GM21576 (cell line): ENCODE measurements around the gene XRCC1.

Experiments
- ATAC-seq: cut with Tn5 transposase; IDR thresholded peaks from one replicate; pipeline ENCODE4 v1.9.1; 2021; ENCODE audit warnings: mild to moderate bottlenecking, moderate library complexity; ENCODE audit not compliant: unreplicated experiment

XRCC1 gene, protein sequence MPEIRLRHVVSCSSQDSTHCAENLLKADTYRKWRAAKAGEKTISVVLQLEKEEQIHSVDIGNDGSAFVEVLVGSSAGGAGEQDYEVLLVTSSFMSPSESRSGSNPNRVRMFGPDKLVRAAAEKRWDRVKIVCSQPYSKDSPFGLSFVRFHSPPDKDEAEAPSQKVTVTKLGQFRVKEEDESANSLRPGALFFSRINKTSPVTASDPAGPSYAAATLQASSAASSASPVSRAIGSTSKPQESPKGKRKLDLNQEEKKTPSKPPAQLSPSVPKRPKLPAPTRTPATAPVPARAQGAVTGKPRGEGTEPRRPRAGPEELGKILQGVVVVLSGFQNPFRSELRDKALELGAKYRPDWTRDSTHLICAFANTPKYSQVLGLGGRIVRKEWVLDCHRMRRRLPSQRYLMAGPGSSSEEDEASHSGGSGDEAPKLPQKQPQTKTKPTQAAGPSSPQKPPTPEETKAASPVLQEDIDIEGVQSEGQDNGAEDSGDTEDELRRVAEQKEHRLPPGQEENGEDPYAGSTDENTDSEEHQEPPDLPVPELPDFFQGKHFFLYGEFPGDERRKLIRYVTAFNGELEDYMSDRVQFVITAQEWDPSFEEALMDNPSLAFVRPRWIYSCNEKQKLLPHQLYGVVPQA

DNA sequence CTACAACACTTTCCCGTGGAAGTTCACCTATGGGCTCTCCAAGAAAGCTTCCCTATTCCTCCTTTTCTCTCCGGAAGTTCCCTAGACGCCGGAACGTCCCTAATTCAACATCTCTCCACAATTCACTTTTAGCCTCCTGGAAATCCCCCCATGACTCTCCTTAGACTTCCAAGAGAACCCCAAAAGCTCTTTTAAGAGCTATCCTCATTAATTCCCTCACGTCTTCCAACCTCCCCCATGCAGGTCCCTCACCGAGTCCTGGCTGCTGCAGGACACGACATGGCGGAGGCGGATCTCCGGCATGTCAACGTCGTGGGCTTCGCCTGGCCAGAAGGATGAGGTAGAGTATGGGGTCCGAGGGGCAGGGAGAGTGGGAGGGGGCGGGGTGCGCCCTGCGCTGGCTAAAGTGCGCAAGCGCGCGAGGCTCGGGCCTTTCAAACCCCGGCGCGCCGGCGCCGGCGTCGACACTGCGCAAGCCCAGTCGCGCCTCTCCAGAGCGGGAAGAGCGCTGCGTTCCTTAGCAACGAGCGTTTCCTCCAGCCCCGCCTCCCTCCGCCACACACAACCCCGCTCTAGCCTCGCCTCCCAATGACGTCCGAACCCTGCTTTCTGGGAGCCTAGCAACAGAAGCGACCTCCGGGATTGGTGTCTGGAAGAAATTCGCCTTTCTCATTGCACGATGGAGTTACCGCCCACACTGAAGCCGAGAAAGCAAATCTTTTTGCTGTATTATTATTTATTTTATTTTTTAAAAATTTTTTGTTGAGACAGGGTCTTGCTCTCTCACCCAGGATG is at the start of gene XRCC1, which contains the start of gene PINLYP:
Gene XRCC1, minus strand, starts transcription at position 372 of the 795 bp plus-strand sequence. Its CDS starts 69 bp downstream, at position 303.
Gene PINLYP, plus strand, starts transcription at position 646 of the 795 bp plus-strand sequence. CDS start 1,391 bp downstream, outside the sequence.
- ATAC-seq = peak; percentile 94

DNA sequence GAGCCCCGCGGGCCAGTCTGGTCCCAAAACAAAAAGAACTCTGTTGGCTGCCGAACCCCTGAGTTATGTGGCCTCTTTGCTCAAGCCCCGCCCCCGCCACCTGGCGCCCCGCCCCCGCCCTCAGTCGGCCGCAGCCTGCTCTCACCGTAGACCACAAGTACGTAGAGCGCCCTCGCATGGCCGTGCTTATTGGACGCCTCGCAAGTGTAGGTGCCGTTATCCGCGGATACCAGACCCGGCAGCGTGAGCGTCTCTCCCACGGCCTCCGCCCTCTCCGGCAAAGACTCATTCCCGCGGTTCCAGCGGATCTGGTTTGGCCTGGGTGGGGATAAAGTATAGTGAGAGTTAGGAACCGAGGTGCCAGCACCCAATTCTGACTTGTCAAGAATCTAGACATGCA is 49.6 kb upstream of the XRCC1 start:
- no peak for ATAC-seq

DNA sequence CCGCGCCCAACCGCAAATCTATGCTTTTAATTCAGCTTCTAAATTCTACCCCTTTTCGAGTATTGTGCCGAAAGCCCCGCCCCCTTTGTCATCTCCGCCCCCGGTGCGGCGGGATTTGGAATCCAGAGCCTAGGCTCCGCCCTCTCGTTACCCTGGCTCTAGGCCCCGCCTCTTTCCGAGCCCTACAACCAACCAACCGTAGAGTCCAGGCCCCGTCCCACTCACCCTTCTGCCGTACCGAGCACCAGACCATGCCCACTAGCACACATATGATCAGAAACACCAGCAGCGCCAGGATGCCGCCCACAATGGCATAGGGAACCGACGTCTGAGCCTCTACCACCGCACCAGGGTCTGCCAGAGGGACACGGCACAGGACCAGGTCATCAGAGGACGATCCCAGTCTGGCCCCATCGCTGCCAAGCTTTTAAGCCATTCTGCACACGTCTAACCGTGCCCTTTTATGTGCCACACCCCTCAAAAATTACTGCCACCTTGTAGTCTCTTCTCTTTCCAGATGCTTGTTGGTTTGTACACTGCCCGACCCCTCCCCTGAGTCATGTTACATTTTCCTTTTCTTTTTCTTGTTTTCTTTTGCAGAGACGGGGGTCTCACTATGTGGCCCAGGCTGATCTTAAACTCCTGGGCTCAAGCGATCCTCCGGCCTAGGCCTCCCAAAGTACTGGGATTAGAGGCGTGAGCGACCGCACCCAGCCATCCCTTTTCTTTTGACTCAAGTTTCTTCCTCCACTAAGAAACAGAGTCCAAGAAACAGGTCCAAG is 48.8 kb upstream of the XRCC1 start:
- ATAC-seq = no peak

DNA sequence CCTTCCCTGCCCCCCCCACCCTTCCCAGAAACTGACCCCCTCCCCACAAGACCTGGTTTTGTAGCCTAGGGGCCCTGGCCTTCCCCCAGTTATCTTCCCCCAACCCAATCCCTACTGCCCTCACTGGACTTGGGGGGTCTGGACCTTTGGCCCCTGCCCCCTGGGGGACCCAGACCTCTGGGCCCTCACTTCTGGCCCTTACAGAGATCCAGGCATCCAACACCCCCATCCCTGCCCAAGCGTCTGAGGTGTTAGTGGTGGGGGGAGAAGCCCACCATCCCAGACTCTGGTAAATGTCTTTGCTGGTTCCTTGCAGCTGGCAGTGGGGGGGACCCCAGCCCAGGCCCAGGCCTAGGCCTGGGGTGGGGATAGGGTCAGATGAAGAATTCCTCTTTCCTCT is 47.6 kb upstream of the XRCC1 start:
- no peak for ATAC-seq

DNA sequence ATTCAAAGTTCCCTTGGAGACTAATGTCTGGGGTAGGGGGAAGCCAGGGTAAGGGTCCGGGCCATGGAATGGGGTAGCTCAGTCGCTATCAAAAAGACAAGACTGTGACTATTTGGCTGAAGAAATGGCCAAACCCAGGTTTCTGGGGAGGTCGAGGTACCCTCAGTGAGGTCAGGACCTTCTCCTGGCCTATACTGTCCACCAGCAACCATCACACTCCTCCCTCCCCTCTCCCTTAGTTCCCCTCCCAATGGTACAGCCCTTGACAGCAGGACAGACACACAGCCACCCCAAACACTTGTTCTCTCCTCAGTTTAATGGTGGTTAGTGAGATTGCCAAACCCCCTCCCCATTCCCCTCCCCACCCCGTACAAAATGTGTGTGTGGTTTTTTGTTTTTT is 46.7 kb upstream of the XRCC1 start:
- no peak for ATAC-seq

DNA sequence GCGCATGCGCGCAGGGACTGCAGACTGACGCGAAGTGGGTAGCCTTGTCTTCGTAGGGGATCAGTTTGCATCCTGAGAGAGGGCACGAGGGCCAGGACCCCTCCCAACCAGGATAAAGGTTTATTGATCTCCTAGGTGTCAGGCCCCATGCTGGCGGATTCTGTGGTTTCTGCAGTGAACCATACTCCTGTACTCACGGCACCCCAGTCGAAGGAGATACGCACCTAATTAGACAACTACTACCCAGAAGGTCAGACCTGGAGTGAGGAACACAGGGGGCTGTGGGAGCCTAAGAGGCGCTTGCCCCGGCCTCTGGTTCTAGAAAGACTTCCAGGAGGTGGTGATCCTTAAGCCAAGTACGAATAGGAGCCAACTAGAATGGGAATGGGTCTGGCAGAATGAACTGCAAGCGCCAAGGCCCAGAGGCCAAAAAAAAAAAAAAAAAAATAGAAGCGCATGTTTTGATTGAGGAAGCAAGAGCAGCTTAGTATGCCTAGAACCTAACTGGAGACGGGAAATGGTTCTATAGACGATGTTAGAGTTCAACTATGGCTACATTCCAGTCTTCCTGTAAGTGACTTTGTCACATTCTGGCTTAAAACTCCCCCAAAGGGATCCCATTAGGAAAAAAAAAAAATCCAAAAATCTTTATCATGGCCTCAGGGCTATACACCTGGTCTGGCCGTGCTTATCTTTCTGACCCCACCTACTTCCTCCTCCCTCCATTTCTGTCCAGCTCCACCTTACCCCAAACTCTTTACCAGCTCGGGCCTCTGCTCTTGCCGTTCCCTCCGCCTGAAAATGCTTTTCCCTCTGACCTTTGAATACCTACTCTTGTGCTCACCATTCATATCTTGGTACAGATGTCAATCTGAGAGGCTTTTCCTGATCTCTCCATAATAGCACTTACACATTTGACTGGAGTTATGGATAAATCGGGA is 45.0 kb upstream of the XRCC1 start:
- no peak for ATAC-seq

DNA sequence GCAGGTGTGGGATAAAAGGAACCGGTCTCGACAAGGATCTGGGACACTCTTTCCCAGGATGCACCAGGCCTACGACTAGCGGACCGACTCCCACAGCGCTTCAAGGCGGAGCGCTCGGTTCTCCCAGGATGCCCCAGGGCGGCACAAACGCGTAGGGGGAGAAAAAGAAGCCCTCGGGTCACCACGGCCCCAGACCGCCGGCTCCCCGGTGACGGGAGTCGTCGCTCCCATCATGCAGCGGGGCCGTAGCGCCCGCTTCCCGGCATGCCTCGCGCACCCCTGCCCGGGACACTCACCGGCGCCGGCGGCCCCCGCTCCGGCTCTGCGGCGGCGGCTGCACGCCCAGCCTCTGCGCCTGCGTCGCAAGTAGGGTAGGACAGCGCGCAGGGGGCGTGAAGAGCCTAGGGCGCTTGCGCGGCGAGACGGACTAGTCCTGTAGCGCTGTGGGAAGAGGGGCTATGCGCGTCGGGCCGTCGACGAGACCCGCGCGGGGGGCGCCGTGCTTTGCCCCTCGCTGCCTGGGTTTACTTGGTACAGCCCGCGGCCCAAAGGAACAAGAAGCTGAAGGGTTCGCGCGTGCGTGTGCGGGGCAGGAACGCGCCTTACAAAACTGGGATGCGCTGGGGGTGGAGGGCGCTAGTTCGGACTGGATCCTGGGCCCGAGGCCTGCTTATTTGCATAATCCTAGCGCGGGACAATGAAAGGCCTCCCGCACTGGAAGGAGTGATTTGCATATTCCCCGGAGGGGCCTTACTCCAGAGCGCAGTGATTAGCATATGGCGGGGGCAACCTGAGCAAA is 44.1 kb upstream of the XRCC1 start, which contains the start of gene ZNF428:
Gene ZNF428, minus strand, starts transcription at position 368 of the 799 bp plus-strand sequence. CDS start 5,325 bp downstream, outside the sequence.
- ATAC-seq = peak; percentile 64

DNA sequence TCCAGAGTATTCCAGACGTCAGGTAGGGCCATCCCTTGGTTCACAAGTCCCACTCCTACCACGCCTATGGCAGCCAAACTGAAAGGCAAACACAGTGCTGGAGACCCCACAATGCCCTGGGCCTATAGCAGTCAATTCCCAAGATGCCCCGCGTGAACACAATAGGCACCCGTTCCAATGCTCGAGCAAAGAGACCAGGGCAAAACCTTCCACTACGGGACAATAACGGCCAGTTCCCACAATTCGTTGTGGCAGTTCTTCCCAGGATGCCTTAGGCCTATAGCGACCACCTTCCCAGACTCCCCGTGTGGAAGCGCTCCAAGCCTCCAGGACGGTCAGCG is 43.6 kb upstream of the XRCC1 start:
- ATAC-seq = no peak

DNA sequence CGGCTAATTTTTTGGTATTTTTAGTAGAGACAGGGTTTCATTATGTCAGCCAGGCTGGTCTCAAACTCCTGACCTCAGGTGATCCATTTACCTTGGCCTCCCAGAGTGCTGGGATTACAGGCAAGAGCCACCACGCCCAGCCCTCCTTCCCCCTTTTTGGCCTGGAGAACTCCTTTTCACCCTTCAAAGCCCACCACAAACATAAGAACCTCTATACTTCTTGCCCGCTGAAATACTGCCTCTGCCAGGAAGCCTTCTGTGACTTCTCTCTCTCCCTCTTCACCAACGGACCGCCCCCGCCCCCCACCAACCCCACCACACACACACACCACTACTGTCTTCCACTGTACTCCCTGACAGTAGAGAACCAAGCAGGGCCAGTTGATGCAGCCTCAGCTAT is 41.6 kb upstream of the XRCC1 start:
- ATAC-seq = no peak

DNA sequence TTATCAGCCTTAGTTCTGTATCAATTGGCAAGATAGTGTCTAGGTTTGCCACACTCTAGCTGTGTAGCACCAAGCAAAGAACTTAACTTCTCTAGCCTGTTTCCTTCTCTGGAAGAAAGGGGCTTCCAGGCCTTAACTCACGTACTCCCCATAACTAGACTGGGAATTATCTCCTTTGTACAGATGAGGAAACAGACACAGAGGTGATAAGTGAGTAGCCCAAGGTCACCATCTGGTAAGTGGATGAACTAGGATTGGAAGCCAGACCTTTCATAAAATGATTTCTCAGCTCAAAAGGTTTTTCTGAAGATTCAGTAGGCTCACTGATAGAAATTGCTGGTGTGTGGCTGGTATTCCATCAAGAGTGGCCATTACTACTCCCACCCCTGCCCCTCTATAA is 41.0 kb upstream of the XRCC1 start:
- ATAC-seq = no peak

DNA sequence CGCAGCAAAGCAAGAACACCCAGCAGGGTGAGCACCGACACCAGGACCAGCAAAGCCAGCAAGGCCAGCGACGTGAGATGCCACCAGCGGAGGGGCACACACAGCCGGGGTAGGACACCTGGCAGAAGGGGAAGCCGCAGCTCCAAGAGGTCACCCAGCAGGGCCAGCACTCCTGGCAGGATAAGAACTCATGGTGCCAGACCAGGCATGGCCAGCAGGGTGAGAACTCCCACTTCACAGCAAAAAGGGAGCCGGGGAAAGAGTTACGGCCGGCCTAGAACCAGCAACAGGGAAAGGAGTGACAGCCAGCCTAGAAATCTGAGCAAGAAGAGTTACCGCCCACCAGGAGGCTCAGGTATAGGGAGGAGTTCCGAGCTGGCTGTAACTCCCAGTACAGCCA is 37.0 kb upstream of the XRCC1 start:
- no peak for ATAC-seq

DNA sequence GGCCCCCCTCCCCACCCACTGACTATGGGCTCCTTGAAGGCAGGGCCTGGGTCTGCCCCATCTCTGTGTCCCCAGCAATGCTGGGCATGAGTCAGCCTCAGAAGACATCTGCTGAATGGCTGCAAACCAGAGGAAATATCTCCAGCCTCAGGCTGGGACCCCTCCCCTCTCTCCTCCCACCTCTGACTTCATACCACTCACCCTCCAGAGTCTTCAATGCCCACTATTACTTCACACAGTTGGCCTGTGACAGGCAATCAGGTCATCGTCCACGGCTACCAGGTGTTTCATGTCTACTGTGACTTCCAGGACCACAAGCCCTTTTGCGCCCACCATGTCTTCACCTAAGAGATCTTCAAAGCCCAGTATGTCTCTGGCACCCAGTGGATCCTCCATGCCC is 36.5 kb upstream of the XRCC1 start, which contains the start of gene SRRM5:
Gene SRRM5, plus strand, starts transcription at position 301 of the 400 bp plus-strand sequence. Its CDS starts 34 bp downstream, at position 335.
- no peak for ATAC-seq

DNA sequence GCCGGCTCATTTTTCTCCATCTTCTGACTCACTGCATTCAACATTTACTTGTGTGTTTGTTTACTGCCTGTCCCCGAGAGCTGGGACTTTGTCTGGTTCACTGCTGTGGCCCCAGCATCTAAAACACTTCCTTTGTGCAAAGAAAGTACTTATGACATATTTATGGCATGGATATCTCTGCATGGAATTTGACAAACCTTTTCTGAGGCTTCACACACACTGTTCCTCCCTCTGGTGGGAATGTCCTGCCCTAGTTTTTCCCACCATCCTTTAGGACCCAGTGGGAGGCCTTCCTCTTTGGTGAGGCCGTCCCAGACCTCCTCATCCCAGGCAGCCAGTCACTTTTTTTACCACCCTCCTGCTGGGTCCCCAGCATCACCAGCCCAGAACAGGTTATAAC is 35.2 kb upstream of the XRCC1 start:
- ATAC-seq = no peak

DNA sequence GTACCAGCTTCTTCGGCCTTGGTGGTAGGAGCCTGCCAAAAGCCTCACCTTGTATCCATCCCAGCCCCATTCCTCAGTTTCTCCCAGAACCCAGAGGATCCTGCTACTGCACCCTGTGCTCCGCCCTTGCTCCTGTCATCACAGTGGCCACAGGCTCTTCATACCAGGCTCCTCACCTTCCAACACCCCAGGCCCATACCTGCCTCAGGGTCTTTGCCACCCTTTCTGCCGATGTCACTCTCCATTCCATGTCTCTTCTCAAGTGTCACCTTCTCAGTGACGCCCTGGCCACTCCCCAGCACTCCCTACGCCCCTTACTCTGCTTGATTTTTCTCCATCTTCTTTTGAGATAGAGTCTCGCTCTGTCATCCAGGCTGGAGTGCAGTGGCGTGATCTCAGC is 34.5 kb upstream of the XRCC1 start:
- ATAC-seq = no peak

DNA sequence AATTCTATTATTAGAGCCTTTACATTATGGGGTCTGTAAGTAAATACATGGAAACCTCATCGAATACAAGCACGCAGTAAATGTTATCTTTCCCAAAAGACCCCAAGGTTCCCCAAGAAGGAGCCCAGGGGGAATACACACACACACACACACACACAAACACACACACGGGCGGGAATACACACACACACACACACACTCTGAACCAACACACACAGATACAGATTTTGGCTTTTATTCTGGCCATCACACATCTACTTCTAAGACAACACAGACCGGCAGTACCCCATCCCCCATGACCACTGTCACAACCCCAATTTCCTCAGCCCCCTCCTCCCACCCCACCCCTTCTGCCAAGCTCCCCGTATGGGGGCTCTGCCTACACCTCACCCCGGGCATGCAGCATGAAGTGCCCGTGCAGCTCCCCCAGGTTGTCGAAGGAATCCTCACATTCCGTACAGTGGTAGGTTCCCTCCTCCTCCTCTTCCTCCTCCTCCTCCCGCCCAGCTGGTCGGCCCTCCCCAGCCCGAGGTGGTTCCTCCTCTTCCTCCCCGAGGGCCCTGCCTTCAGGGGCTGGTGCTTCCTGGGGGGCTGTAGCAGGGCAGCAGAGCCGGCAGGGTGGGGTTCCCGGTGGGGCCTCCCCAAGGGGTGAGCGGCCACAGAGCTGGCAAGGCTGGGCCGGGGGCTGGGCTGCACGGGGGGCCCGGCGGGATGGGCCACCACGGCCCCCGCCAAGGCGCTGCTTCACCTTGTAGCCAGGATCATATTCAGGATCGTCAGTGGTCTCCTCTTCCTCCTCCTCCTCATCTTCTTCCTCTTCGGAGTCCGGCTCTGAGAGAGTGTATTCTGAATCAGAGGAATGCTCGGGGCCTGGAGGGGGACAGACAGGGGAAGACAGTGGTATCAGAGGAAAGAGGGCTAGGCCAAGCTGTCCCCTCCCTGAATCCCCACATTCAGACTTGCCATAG is 32.2 kb upstream of the XRCC1 start:
- no peak for ATAC-seq

DNA sequence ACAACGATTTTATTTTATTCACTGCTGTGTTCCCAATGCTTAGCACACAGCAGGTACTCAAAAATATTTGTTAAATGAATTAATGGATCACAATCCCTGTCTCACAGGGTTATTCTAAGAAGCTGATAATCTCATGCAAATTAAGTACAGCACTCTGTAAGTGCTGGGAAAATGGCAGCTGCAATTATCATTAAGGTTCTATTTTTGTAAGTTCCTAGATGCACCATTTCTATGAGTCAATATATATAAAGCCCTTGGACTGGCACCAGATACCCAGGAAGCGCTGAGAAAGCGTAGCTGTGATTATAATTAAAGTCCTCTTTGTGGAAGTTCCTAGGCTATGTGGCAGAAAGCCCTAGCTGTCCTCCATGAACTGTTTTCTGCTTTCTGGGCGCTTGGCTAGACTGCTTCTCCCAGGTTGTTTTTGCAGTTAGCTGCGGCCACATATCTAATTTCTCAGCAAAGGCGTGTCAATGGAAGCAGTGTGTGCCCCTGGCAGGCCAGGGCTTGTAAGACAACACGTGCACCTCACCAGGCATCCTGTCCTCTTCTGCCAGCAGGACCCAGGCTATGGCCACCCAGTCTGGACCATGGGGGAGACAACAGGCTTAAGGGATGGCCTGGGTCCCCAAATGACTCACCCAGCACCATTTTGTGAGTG is 31.4 kb upstream of the XRCC1 start:
- no peak for ATAC-seq
